Sigmoid colon (tissue), 7 donors: ENCODE results near the gene ZNF830. TPM values are rescaled to one million over a fixed set of nuclear protein-coding genes. Genes with fewer than 3 reads are reported as not detected.
"Not testable (repeated sequence)": the region's sequence is repeated elsewhere in the genome, so short reads cannot be mapped to it uniquely, and the experiment has no call there.

Experiments used
- DNase-seq: peaks from one replicate; pipeline ENCODE4 v3.0.0-alpha.2; 2019
- H3K27ac ChIP-seq, 4 donors: fragments of 200-600 bp; sonication (generic); one replicate each; pipeline ENCODE4 v1.5.1; 2016 to 2019; ENCODE audit warnings: mild to moderate bottlenecking in 1 of 4
- H3K27me3 ChIP-seq, 3 donors: fragments of 200-600 bp; sonication (generic); one replicate each; pipeline ENCODE4 v1.5.1; 2019; ENCODE audit warnings: mild to moderate bottlenecking in 1 of 3
- H3K36me3 ChIP-seq, 4 donors: fragments of 200-600 bp; sonication (generic); one replicate each; pipeline ENCODE4 v1.5.1; 2016 to 2019
- H3K4me1 ChIP-seq, 4 donors: fragments of 200-600 bp; sonication (generic); one replicate each; pipeline ENCODE4 v1.5.1; 2017 to 2019
- H3K4me3 ChIP-seq, 4 donors: fragments of 200-600 bp; sonication (generic); one replicate each; pipeline ENCODE4 v1.5.1; 2017 to 2019; ENCODE audit warnings: mild to moderate bottlenecking in 2 of 4, moderate library complexity in 1 of 4
- H3K9me3 ChIP-seq, 4 donors: fragments of 200-600 bp in 3 of 4; sonication (generic) in 3 of 4; one replicate each; pipeline versions ENCODE4 v1.5.1 to v1.6.1; 2013 to 2019
- CTCF ChIP-seq, 4 experiments: fragments of 450-650 bp in 3 of 4; fragments of 200-600 bp in 1 of 4; IDR thresholded peaks; one replicate each; pipeline ENCODE4 v1.5.1; 2016 to 2019; ENCODE audit warnings: antibody characterized with exemption in 4 of 4, mild to moderate bottlenecking in 3 of 4, moderate library complexity in 2 of 4
- EP300 ChIP-seq, 4 donors: sonication (generic); formaldehyde crosslinking; IDR thresholded peaks; one replicate each; pipeline ENCODE4 v1.6.1; 2017; ENCODE audit warnings: antibody characterized with exemption in 4 of 4
- POLR2A ChIP-seq, 2 donors: fragments of 450-650 bp; IDR thresholded peaks; one replicate each; pipeline ENCODE4 v1.6.1; 2016; ENCODE audit warnings: antibody characterized with exemption in 2 of 2, mild to moderate bottlenecking in 2 of 2, moderate library complexity in 2 of 2
- POLR2AphosphoS5 ChIP-seq, 4 donors: sonication (generic); formaldehyde crosslinking; IDR thresholded peaks; one replicate each; pipeline ENCODE4 v1.6.1; 2017; ENCODE audit warnings: antibody characterized with exemption in 4 of 4
- WGBS, 2 donors: extraction: QIAGEN DNeasy Blood & Tissue Kit; methylation state at CpG; one replicate each; pipeline ENCODE4 v1.1.7; 2013; 5-methylcytosine and 5-hydroxymethylcytosine counted together
- intact Hi-C: fragments of 100-400 bp; cut with DNase I; formaldehyde crosslinking; loops from one replicate; pipeline ENCODE4 v1.15.1; 2023
- polyA plus RNA-seq, 3 donors: library from polyadenylated mRNA; stranded (reverse); fragments of 200-250 nt; gene quantifications; one replicate each; pipeline ENCODE4 v1.2.3, GENCODE V29; 2013
- total RNA-seq, 4 donors: library from RNA; depleted of rRNA; stranded (reverse); fragments of >200 nt; gene quantifications; one replicate each; pipeline ENCODE4 v1.1.0, GENCODE V29; 2016
- donor health status: healthy with polysubstance abuse.
- donor health status: Bipolar disorder and iron deficiency.
- donor health status: healthy.

The ZNF830 gene
- total and polyA plus RNA-seq, 7 donors, result 7.2 to 14.3 (median 12.4) TPM

- H3K27me3 ChIP-seq, result no peaks in the 10 kb centered on the region
- peaks cover 0 to 55% (median 43%) of the 10 kb centered on the region in 4 donors for H3K4me1 ChIP-seq
- TF ChIP-seq POLR2AphosphoS5 (IDR thresholded peaks at IDR 0.05), result no peak
- TF ChIP-seq EP300 (IDR thresholded peaks at IDR 0.05), result no peak
- no peak for TF ChIP-seq POLR2A (IDR thresholded peaks at IDR 0.05)
- no peak for TF ChIP-seq CTCF (IDR thresholded peaks at IDR 0.05)
- 85 to 88% methylated on average over 3 of the region's 3 CpGs for WGBS, 2 donors
- H3K4me3 ChIP-seq, result no peak overlapping the region
- H3K36me3 ChIP-seq, result peaks cover 5 to 76% (median 17%) of the 10 kb centered on the region in 4 donors
- DNase-seq, result no peak
- peak overlapping the region; percentile 86 to 92 (median 89) for H3K27ac ChIP-seq
- no peaks in the 10 kb centered on the region for H3K9me3 ChIP-seq
- intact Hi-C loops, result loop anchor here (2.0 kb wide), 1 partner anchor 16 kb away; the partner anchor contains the start of gene LIG3
Measured at GRCh38 chr17:34996422-34997285, 35.3 kb downstream of the ZNF830 start.

- peak; percentile 91 for DNase-seq
- TF ChIP-seq POLR2A (IDR thresholded peaks at IDR 0.05) (no peak), POLR2AphosphoS5 (IDR thresholded peaks at IDR 0.05) (peak; percentile 32 to 75 (median 74)), CTCF (IDR thresholded peaks at IDR 0.05) (no peak), EP300 (IDR thresholded peaks at IDR 0.05) (peak in 2 of 4 donors; percentile 32 to 51)
- 55 to 65% methylated on average over 11 of the region's 11 CpGs for WGBS, 2 donors
Measured at GRCh38 chr17:34997355-34997862, 36.1 kb downstream of the ZNF830 start.

GRCh38 chr17:34998205-34998604 lies 36.9 kb downstream of the ZNF830 start:
- peak; percentile 89 for DNase-seq
- Histone ChIP-seq H3K9me3 (no peaks in the 10 kb centered on the region), H3K4me1 (peaks cover 0 to 69% (median 57%) of the 10 kb centered on the region in 4 donors), H3K4me3 (peak overlapping the region in 2 of 4 donors; percentile 4 to 13), H3K27ac (peak overlapping the region; percentile 86 to 92 (median 89)), H3K27me3 (no peaks in the 10 kb centered on the region), H3K36me3 (peaks cover 5 to 63% (median 15%) of the 10 kb centered on the region in 4 donors)
- intact Hi-C loops, result loop anchor here (1.0 to 2.0 kb wide), 3 partner anchors 65 to 121 kb away; partner anchors contain the start of genes RAD51D and RFFL
- TF ChIP-seq POLR2A (IDR thresholded peaks at IDR 0.05) (no peak), POLR2AphosphoS5 (IDR thresholded peaks at IDR 0.05) (peak in 3 of 4 donors; percentile 24 to 51 (median 29)), EP300 (IDR thresholded peaks at IDR 0.05) (no peak), CTCF (IDR thresholded peaks at IDR 0.05) (peak; percentile 74 to 87 (median 79))
- WGBS, 2 donors, result 24 to 44% methylated on average over 5 of the region's 5 CpGs

More at GRCh38 chr17:34997355-34997862, 36.1 kb downstream of the ZNF830 start:
- H3K27me3 ChIP-seq, result no peaks in the 10 kb centered on the region
- H3K27ac ChIP-seq, result peak overlapping the region; percentile 86 to 92 (median 89)
- peaks cover 5 to 71% (median 15%) of the 10 kb centered on the region in 4 donors for H3K36me3 ChIP-seq
- peaks cover 0 to 61% (median 49%) of the 10 kb centered on the region in 4 donors for H3K4me1 ChIP-seq
- intact Hi-C loops, result loop anchor here (2.0 kb wide), 1 partner anchor 17 kb away; the partner anchor contains the start of gene LIG3
- peak overlapping the region in 1 of 4 donors; percentile 4 for H3K4me3 ChIP-seq
- H3K9me3 ChIP-seq, result no peaks in the 10 kb centered on the region

GRCh38 chr17:34999456-34999855 lies 38.1 kb downstream of the ZNF830 start:
- DNase-seq, result no peak
- peak overlapping the region in 3 of 4 donors; percentile 87 to 92 (median 91) for H3K27ac ChIP-seq
- H3K4me3 ChIP-seq, result no peak overlapping the region
- H3K4me1 ChIP-seq, result peaks cover 0 to 77% (median 63%) of the 10 kb centered on the region in 4 donors
- peaks cover 0 to 60% (median 12%) of the 10 kb centered on the region in 4 donors for H3K36me3 ChIP-seq
- 95% methylated on average over 2 of the region's 2 CpGs for WGBS, 2 donors
- intact Hi-C loops, result loop anchor here (2.0 kb wide), 2 partner anchors 63 to 89 kb away; partner anchors contain the start of gene RFFL
- TF ChIP-seq POLR2A (IDR thresholded peaks at IDR 0.05) (no peak), POLR2AphosphoS5 (IDR thresholded peaks at IDR 0.05) (no peak), CTCF (IDR thresholded peaks at IDR 0.05) (no peak), EP300 (IDR thresholded peaks at IDR 0.05) (no peak)
- H3K9me3 ChIP-seq, result no peaks in the 10 kb centered on the region
- no peaks in the 10 kb centered on the region for H3K27me3 ChIP-seq

- H3K9me3 ChIP-seq, intact Hi-C loops, H3K4me3 ChIP-seq, DNase-seq, H3K27me3 ChIP-seq: not testable (repeated sequence)
- Histone ChIP-seq H3K4me1 (peaks cover 0 to 77% (median 63%) of the 10 kb centered on the region in 4 donors), H3K27ac (peak overlapping the region; percentile 53 to 92 (median 82)), H3K36me3 (peaks cover 0 to 55% (median 12%) of the 10 kb centered on the region in 4 donors)
- WGBS, 2 donors, result 94 to 96% methylated on average over 14 of the region's 14 CpGs
Measured at GRCh38 chr17:35000965-35001364, 39.6 kb downstream of the ZNF830 start.
